DMS153 treated with DMSO at 0.1 percent for 48 hours (cell line): Measurements from ENCODE around the gene COL4A5.
"Not testable (repeated sequence)": the region's sequence is repeated elsewhere in the genome, so short reads cannot be mapped to it uniquely, and the experiment has no call there.

Source experiments
- DNase-seq: peaks from one replicate; lab custom pipeline; 2025; ENCODE audit not compliant: unreplicated experiment; lab: John Stamatoyannopoulos, UW

Gene COL4A5

GRCh38 chrX:108453841-108454240 is 14.2 kb downstream of the COL4A5 start:
- DNase-seq: no peak

- DNase-seq: no peak
These were observed 17.4 kb downstream of the COL4A5 start for GRCh38 chrX:108456971-108457477.

- DNase-seq: no peak
These were observed 25.0 kb downstream of the COL4A5 start for GRCh38 chrX:108464604-108465003.

- no peak for DNase-seq
These were observed 28.8 kb downstream of the COL4A5 start for GRCh38 chrX:108468486-108468885.

- DNase-seq: no peak
These were observed 34.3 kb downstream of the COL4A5 start for GRCh38 chrX:108473979-108474378.

- not testable (repeated sequence) for DNase-seq
These were observed 41.9 kb downstream of the COL4A5 start for GRCh38 chrX:108481528-108481927.

- DNase-seq: no peak
These were observed 44.6 kb downstream of the COL4A5 start for GRCh38 chrX:108484251-108484650.

- DNase-seq: no peak
These were observed 46.3 kb downstream of the COL4A5 start for GRCh38 chrX:108485960-108486359.

GRCh38 chrX:108494406-108495090 is 54.9 kb downstream of the COL4A5 start:
- DNase-seq: no peak

- DNase-seq: no peak
These were observed 72.1 kb downstream of the COL4A5 start for GRCh38 chrX:108511721-108512120.

GRCh38 chrX:108516184-108516583 is 76.5 kb downstream of the COL4A5 start:
- DNase-seq: no peak

- no peak for DNase-seq
These were observed 88.1 kb downstream of the COL4A5 start for GRCh38 chrX:108527724-108528123.

GRCh38 chrX:108537005-108537404 is 97.4 kb downstream of the COL4A5 start:
- no peak for DNase-seq

GRCh38 chrX:108541286-108541685 is 101.6 kb downstream of the COL4A5 start:
- no peak for DNase-seq

- no peak for DNase-seq
These were observed 117.9 kb downstream of the COL4A5 start for GRCh38 chrX:108557580-108557979.

- no peak for DNase-seq
These were observed 118.6 kb downstream of the COL4A5 start for GRCh38 chrX:108558217-108558616.

- no peak for DNase-seq
These were observed 133.5 kb downstream of the COL4A5 start for GRCh38 chrX:108573136-108573535.

- DNase-seq: no peak
These were observed 142.5 kb downstream of the COL4A5 start for GRCh38 chrX:108582151-108582550.

GRCh38 chrX:108584617-108585211 is 145.1 kb downstream of the COL4A5 start:
- DNase-seq: no peak

- no peak for DNase-seq
These were observed 150.9 kb downstream of the COL4A5 start for GRCh38 chrX:108590496-108590895.

- no peak for DNase-seq
These were observed 161.6 kb downstream of the COL4A5 start for GRCh38 chrX:108601276-108601675.

GRCh38 chrX:108610141-108610540 is 170.5 kb downstream of the COL4A5 start:
- DNase-seq: no peak

GRCh38 chrX:108614616-108615015 is 175.0 kb downstream of the COL4A5 start:
- no peak for DNase-seq
